ENCODE results near the gene ZNF646. TPM values are rescaled to one million over a fixed set of nuclear protein-coding genes. Genes with fewer than 3 reads are reported as not detected.

The ZNF646 gene
- total RNA-seq (2022; extraction: Qiagen RNA extraction; ENCODE audit: low read depth) = 10.3 to 13.0 TPM (median 11.6 TPM) in 5 replicates

DNA sequence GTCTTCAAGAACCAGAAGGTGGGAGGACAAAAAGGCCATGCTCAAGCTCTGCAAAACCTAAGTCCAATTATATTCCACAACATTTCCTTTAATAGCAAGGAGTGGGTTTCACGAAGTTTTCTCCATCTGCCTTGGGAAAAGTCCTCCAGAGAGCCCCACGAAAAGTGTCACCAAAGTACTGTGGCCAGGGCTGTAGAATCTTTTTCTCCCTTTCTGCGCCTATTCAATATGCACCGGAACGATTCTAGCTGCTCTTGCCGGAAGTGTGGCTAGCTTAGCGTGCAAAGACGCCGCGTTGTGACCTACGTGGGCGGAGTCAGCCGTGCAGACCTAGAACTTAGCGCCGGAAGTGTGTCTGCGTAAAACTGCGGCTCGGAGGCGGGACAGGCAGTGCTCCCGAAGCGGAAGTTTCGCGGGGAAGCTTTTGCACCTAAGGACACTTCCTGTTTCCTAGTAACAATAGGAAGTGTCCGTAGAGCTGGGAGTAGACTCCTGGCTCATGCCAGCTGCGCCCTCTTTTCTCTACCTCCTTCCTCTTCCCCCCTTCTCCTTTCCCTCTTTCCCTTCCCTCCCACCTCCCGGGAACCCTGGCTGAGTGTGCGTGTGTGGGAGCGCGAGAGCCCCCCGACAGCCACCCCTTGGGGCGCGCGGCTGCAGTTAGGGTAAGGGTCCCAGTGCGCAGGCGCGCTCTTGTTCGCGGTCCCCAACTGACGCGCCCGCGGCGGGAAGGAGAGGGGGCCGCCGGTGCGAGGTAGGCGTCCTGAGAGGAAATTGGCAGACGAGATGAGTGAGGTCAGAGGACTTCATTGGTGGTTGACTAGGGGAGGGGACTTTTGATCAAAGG is at the start of gene ZNF646, which contains the start of gene ZNF668:
Gene ZNF646, plus strand, starts transcription at position 453 of the 844 bp plus-strand sequence. CDS start 1,903 bp downstream, outside the sequence.
Gene ZNF668, minus strand, starts transcription at position 271 of the 844 bp plus-strand sequence. CDS start 9,781 bp downstream, outside the sequence.

DNA sequence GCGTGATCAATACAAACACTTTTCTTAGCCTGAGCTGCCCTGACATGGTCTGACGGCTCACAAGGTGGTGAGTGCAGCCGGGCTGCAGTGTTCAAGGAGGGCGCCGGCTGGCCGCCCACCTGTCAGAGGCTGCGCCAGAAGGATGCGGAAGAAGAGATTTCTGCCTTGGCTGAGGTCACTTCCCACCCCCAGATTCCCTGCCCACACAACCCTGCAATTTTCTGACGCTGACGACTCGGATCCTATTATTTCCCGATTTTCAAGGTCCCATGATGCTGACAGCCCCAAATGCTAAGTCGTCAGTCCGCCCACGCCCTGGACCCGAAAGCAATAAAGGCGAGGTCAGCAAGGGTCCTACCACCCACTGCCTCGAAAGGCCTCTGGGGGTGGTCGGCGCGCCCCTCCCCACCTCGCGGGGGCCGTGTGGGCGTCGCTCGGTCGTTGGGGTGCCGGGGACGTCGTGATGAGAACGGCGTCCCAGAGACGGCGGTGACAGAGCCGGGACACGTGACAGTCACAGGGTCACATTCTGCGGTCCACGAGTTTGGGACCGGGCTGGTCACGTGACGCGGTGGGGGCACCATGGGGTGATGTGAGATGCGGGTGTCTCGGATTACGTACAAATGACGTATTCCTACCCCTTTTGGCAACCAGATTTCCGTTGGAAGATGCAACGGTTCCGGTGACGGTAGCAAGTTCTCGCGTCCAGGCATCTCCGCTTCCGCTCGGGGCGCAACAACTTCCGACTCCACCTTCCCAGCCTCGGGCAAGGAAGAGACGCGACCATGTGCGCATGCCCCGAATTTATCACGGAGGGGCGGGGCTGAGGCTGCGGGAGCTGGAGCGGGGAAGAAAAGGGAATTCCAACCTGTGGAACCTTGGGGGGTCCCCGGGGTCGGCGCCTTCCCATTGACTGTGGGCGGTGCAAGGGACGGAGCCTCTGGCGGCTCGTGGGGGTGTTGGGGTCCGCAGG is 41.2 kb upstream of the ZNF646 start, which contains the start of gene STX4:
Gene STX4, plus strand, starts transcription at position 823 of the 973 bp plus-strand sequence. CDS start 248 bp downstream, outside the sequence.

GRCh38 chr16:31088459-31089183 is 14.4 kb downstream of the ZNF646 start, which contains the start of gene PRSS53:
Gene PRSS53 (minus strand): TSS chr16:31088943. CDS start chr16:31088809, 134 bp downstream.

DNA sequence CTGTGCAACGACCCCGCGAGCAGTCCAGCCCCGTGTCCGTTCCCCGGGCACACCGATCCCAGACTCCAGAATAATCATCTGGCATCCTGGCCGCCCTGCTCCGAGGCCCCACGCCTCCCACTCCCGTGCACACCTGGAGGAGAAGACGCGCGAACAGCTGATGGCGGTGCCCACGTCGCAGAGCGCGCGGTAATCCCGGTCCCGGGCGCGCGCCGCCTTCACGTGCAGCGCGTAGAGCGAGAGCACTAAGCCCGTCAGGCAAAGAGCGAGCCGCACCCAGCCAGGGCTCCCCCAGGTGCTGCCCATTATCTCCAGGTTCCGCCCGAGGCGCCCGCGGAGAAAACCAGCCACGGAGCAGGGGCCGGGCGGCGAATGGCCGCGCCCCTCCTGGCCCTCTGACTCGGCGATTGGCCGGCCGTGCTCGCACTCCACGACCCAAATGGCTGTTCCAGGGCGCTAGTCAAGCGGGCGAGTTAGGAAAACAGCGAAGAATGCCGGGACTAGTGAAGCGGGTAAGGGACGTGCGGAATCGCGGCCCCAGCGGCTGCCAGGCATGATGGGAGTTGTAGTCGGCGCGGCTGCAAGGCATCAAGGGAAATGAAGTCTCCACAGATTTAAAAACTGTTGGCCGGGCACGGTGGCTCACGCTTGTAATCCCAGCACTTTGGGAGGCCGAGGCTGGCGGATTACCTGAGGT is 20.4 kb downstream of the ZNF646 start, which contains the start of gene VKORC1:
Gene VKORC1, minus strand, starts transcription at position 374 of the 697 bp plus-strand sequence. Its CDS starts 68 bp downstream, at position 306.

GRCh38 chr16:31108035-31108793 is 34.0 kb downstream of the ZNF646 start, which contains the start of gene BCKDK:
Gene BCKDK (plus strand): TSS chr16:31108386. CDS start chr16:31109224, 838 bp downstream.

DNA sequence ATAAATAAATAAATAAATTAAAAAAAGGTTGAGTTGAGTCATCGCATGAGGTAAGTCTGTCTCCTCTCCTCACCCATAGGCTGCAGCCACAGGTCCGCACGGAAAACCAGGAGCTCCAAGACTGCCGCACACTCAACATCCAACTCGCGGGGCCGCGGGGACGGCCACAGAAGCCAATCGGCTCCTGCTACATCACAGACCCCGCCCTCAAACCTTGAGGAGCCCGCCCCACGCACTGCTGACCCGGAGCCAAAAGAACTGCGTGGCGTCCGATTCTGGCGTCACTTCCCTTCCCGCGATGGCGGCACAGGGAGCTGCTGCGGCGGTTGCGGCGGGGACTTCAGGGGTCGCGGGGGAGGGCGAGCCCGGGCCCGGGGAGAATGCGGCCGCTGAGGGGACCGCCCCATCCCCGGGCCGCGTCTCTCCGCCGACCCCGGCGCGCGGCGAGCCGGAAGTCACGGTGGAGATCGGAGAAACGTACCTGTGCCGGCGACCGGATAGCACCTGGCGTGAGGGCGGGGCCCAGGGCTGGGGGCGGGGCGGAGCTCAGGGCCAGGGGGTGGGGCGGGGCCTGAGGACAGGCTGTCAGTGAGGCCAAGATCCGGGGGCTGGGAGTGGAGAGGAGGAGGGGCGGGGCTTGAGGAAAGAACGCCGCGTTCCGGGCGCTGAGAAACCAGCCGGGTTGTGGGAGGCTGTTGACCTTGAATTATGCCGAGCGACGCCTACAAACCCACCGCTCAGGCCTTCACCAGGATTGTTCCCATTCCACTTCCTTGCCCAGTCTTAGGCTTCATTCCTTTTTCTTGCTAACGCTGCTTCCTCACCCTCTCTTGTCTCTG is 43.4 kb downstream of the ZNF646 start, which contains the start of gene KAT8:
Gene KAT8, plus strand, starts transcription at position 281 of the 839 bp plus-strand sequence. Its CDS starts 18 bp downstream, at position 299.

Other genes with a start within 250 kb of the ZNF646 start
- gene BCL7C, start 180.3 kb upstream of the ZNF646 start, total RNA-seq (2022; extraction: Qiagen RNA extraction; ENCODE audit: low read depth) = 24.4 to 38.8 TPM (median 34.4 TPM) in 5 replicates
- gene CTF1, start 177.8 kb upstream of the ZNF646 start, total RNA-seq (2022; extraction: Qiagen RNA extraction; ENCODE audit: low read depth) = 0.12 to 0.26 TPM (median 0.21 TPM) in 4 of 5 replicates, not detected in the other
- 12.1 to 25.6 TPM (median 20.3 TPM) in 5 replicates for gene FBXL19, start 150.8 kb upstream of the ZNF646 start, total RNA-seq (2022; extraction: Qiagen RNA extraction; ENCODE audit: low read depth)
- 12.5 to 15.3 TPM (median 13.2 TPM) in 5 replicates for gene ORAI3, start 125.4 kb upstream of the ZNF646 start, total RNA-seq (2022; extraction: Qiagen RNA extraction; ENCODE audit: low read depth)
- 19.1 to 23.3 TPM (median 20.8 TPM) in 5 replicates for gene SETD1A, start 116.7 kb upstream of the ZNF646 start, total RNA-seq (2022; extraction: Qiagen RNA extraction; ENCODE audit: low read depth)
- gene HSD3B7, start 89.2 kb upstream of the ZNF646 start, total RNA-seq (2022; extraction: Qiagen RNA extraction; ENCODE audit: low read depth) = 12.8 to 14.8 TPM (median 13.7 TPM) in 5 replicates
- 1.6 to 2.1 TPM (median 1.8 TPM) in 5 replicates for gene STX1B, start 63.8 kb upstream of the ZNF646 start, total RNA-seq (2022; extraction: Qiagen RNA extraction; ENCODE audit: low read depth)
- 62.0 to 75.6 TPM (median 68.6 TPM) in 5 replicates for gene STX4, start 40.9 kb upstream of the ZNF646 start, total RNA-seq (2022; extraction: Qiagen RNA extraction; ENCODE audit: low read depth)
- gene ZNF668, start 182 bp upstream of the ZNF646 start, total RNA-seq (2022; extraction: Qiagen RNA extraction; ENCODE audit: low read depth) = 12.1 to 21.7 TPM (median 16.0 TPM) in 5 replicates
- gene PRSS53, start 14.5 kb downstream of the ZNF646 start, total RNA-seq (2022; extraction: Qiagen RNA extraction; ENCODE audit: low read depth) = 1.3 to 2.1 TPM (median 1.6 TPM) in 5 replicates
- gene VKORC1, start 20.4 kb downstream of the ZNF646 start, total RNA-seq (2022; extraction: Qiagen RNA extraction; ENCODE audit: low read depth) = 102 to 138 TPM (median 128 TPM) in 5 replicates
- gene BCKDK, start 34.0 kb downstream of the ZNF646 start, total RNA-seq (2022; extraction: Qiagen RNA extraction; ENCODE audit: low read depth) = 37.7 to 50.5 TPM (median 42.3 TPM) in 5 replicates
- gene KAT8, start 43.2 kb downstream of the ZNF646 start, total RNA-seq (2022; extraction: Qiagen RNA extraction; ENCODE audit: low read depth) = 33.6 to 39.8 TPM (median 37.9 TPM) in 5 replicates
- gene PRSS8, start 61.3 kb downstream of the ZNF646 start, total RNA-seq (2022; extraction: Qiagen RNA extraction; ENCODE audit: low read depth) = 0.18 to 0.35 TPM (median 0.26 TPM) in 5 replicates
- gene PRSS36, start 75.6 kb downstream of the ZNF646 start, total RNA-seq (2022; extraction: Qiagen RNA extraction; ENCODE audit: low read depth) = 0.43 to 1.0 TPM (median 0.84 TPM) in 5 replicates
- 492 to 613 TPM (median 516 TPM) in 5 replicates for gene FUS, start 105.7 kb downstream of the ZNF646 start, total RNA-seq (2022; extraction: Qiagen RNA extraction; ENCODE audit: low read depth)
- gene PYCARD, start 128.3 kb downstream of the ZNF646 start, total RNA-seq (2022; extraction: Qiagen RNA extraction; ENCODE audit: low read depth) = 26.1 to 45.4 TPM (median 38.3 TPM) in 5 replicates
- 0.02 TPM in 5 replicates for gene TRIM72, start 139.7 kb downstream of the ZNF646 start, total RNA-seq (2022; extraction: Qiagen RNA extraction; ENCODE audit: low read depth)
- gene PYDC1, start 142.7 kb downstream of the ZNF646 start, total RNA-seq (2022; extraction: Qiagen RNA extraction; ENCODE audit: low read depth) = not detected in 5 replicates
- gene ITGAM, start 185.6 kb downstream of the ZNF646 start, total RNA-seq (2022; extraction: Qiagen RNA extraction; ENCODE audit: low read depth) = 1.1 to 2.6 TPM (median 1.9 TPM) in 5 replicates

Measured in A549 treated with DMSO at 1 μM for 4 hours (cell line).